ENCODE data around the gene PSMC3IP. TPM values are rescaled to one million over a fixed set of nuclear protein-coding genes. Genes with fewer than 3 reads are reported as not detected.
"Not testable (repeated sequence)": the region's sequence is repeated elsewhere in the genome, so short reads cannot be mapped to it uniquely, and the experiment has no call there.

Gene PSMC3IP
- 6.6 TPM for total RNA-seq

GRCh38 chr17:42577532-42578281, at the start of gene PSMC3IP:
TSS of gene PSMC3IP (minus strand) at chr17:42577729. CDS start at chr17:42577686, 43 bp downstream.
- peak; percentile 90 for DNase-seq

GRCh38 chr17:42623732-42624596, 46.4 kb upstream of the PSMC3IP start:
- no peak for DNase-seq

- no peak for DNase-seq
Observed at GRCh38 chr17:42623271-42623670, 45.7 kb upstream of the PSMC3IP start.

- DNase-seq = not testable (repeated sequence)
Observed at GRCh38 chr17:42621987-42622386, 44.5 kb upstream of the PSMC3IP start.

- no peak for DNase-seq
Observed at GRCh38 chr17:42618442-42619150, 41.1 kb upstream of the PSMC3IP start.

GRCh38 chr17:42617956-42618431, 40.5 kb upstream of the PSMC3IP start:
- no peak for DNase-seq

- no peak for DNase-seq
Observed at GRCh38 chr17:42613699-42614295, 36.3 kb upstream of the PSMC3IP start.

- no peak for DNase-seq
Observed at GRCh38 chr17:42612013-42612412, 34.5 kb upstream of the PSMC3IP start.

- not testable (repeated sequence) for DNase-seq
Observed at GRCh38 chr17:42609814-42610801, 32.6 kb upstream of the PSMC3IP start.

- peak; percentile 97 for DNase-seq
Observed at GRCh38 chr17:42609182-42609813, 31.8 kb upstream of the PSMC3IP start, which contains the start of the genes RETREG3 and TUBG1. TSS of gene RETREG3 (minus strand) at chr17:42609374. CDS start at chr17:42609324, 50 bp downstream. TSS of gene TUBG1 (plus strand) at chr17:42609683. CDS start at chr17:42609738, 55 bp downstream.

- DNase-seq = no peak
Observed at GRCh38 chr17:42608305-42609181, 31.0 kb upstream of the PSMC3IP start.

GRCh38 chr17:42607769-42608168, 30.2 kb upstream of the PSMC3IP start:
- no peak for DNase-seq

GRCh38 chr17:42603318-42603717, 25.8 kb upstream of the PSMC3IP start:
- no peak for DNase-seq

GRCh38 chr17:42598905-42599304, 21.4 kb upstream of the PSMC3IP start:
- DNase-seq = no peak

GRCh38 chr17:42596386-42596785, 18.9 kb upstream of the PSMC3IP start:
- no peak for DNase-seq

GRCh38 chr17:42591411-42591810, 13.9 kb upstream of the PSMC3IP start:
- DNase-seq = no peak

- no peak for DNase-seq
Observed at GRCh38 chr17:42590886-42591285, 13.4 kb upstream of the PSMC3IP start.

GRCh38 chr17:42586514-42587230, 9.1 kb upstream of the PSMC3IP start:
- no peak for DNase-seq
